ENCODE measurements around the gene KCNH5. TPM values are rescaled to one million over a fixed set of nuclear protein-coding genes. Genes with fewer than 3 reads are reported as not detected.

The KCNH5 gene
- total RNA-seq, 1 donor from 2014 or later: 2.4 TPM

GRCh38 chr14:62697461-62697860 lies 347.8 kb downstream of the KCNH5 start:
- Histone ChIP-seq H3K9ac (ENCODE audit: low read length) (no peak overlapping the region), H3K79me2 (ENCODE audit: insufficient read depth, low read length) (no peaks in the 10 kb centered on the region), H3K4me1 (ENCODE audit: insufficient read depth, low read length) (peaks cover 13% of the 10 kb centered on the region), H4K20me1 (ENCODE audit: insufficient read depth, low read length) (no peaks in the 10 kb centered on the region), H3K4me3 (ENCODE audit: insufficient read depth, low read depth, low read length) (no peak overlapping the region), H2AFZ (ENCODE audit: low read depth, low read length) (no peak overlapping the region), H3K36me3 (ENCODE audit: insufficient read depth, low read length) (no peaks in the 10 kb centered on the region), H3K27ac (ENCODE audit: low read depth, low read length) (no peak overlapping the region), H3K4me2 (ENCODE audit: low read length) (no peak overlapping the region), H3K27me3 (ENCODE audit: insufficient read depth, low read length) (no peaks in the 10 kb centered on the region), H3K9me3 (ENCODE audit: insufficient read depth, low read depth, low read length) (no peaks in the 10 kb centered on the region)
- peaks cover 25% of the 10 kb centered on the region for H3K4me1 Mint-ChIP-seq (ENCODE audit: low read depth, unreplicated experiment)
- no peaks in the 10 kb centered on the region for H3K27me3 Mint-ChIP-seq (ENCODE audit: low read depth, unreplicated experiment)
- no peaks in the 10 kb centered on the region for H3K36me3 Mint-ChIP-seq (ENCODE audit: low read depth, unreplicated experiment)
- no peaks in the 10 kb centered on the region for H3K9me3 Mint-ChIP-seq (ENCODE audit: unreplicated experiment)
- DNase-seq (ENCODE audit: low read depth) (no peak), FAIRE-seq (no peak)
- H3K27ac Mint-ChIP-seq (ENCODE audit: unreplicated experiment): no peak overlapping the region
- TF ChIP-seq EZH2 (IDR thresholded peaks at IDR 0.05; ENCODE audit: insufficient read depth, low read length): no peak
- TF ChIP-seq, protein P1, sequence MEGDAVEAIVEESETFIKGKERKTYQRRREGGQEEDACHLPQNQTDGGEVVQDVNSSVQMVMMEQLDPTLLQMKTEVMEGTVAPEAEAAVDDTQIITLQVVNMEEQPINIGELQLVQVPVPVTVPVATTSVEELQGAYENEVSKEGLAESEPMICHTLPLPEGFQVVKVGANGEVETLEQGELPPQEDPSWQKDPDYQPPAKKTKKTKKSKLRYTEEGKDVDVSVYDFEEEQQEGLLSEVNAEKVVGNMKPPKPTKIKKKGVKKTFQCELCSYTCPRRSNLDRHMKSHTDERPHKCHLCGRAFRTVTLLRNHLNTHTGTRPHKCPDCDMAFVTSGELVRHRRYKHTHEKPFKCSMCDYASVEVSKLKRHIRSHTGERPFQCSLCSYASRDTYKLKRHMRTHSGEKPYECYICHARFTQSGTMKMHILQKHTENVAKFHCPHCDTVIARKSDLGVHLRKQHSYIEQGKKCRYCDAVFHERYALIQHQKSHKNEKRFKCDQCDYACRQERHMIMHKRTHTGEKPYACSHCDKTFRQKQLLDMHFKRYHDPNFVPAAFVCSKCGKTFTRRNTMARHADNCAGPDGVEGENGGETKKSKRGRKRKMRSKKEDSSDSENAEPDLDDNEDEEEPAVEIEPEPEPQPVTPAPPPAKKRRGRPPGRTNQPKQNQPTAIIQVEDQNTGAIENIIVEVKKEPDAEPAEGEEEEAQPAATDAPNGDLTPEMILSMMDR (IDR thresholded peaks at IDR 0.05; ENCODE audit: insufficient read depth, low read depth, low read length): no peak
- H3K4me3 Mint-ChIP-seq (ENCODE audit: unreplicated experiment): no peak overlapping the region

DNA sequence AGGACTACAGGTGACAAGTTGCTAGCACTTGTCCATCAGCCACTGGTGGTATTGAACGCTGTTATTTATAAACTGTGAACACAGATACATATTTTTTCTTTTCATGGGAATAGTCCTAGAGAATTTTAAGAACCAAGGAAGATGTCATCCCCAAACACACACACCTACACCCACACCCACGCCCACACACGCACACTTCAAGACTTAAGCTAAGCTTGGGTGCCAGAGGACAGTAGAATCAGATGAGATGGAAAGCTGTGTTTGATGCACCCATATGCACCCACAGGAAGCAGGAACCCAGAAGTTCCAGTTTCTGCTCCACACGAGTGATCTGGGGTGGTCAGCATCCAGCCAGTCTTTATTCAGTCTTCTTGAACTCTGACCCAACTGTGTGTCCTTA lies 348.3 kb downstream of the KCNH5 start:
- Mint-ChIP-seq H3K27me3 (ENCODE audit: low read depth, unreplicated experiment) (no peaks in the 10 kb centered on the region), H3K4me1 (ENCODE audit: low read depth, unreplicated experiment) (peaks cover 29% of the 10 kb centered on the region), H3K27ac (ENCODE audit: unreplicated experiment) (no peak overlapping the region), H3K9me3 (ENCODE audit: unreplicated experiment) (no peaks in the 10 kb centered on the region), H3K4me3 (ENCODE audit: unreplicated experiment) (no peak overlapping the region), H3K36me3 (ENCODE audit: low read depth, unreplicated experiment) (no peaks in the 10 kb centered on the region)
- Histone ChIP-seq H3K36me3 (ENCODE audit: insufficient read depth, low read length) (no peaks in the 10 kb centered on the region), H3K9ac (ENCODE audit: low read length) (no peak overlapping the region), H3K27ac (ENCODE audit: low read depth, low read length) (no peak overlapping the region), H3K9me3 (ENCODE audit: insufficient read depth, low read depth, low read length) (no peaks in the 10 kb centered on the region), H3K79me2 (ENCODE audit: insufficient read depth, low read length) (no peaks in the 10 kb centered on the region), H3K27me3 (ENCODE audit: insufficient read depth, low read length) (no peaks in the 10 kb centered on the region), H4K20me1 (ENCODE audit: insufficient read depth, low read length) (no peaks in the 10 kb centered on the region), H3K4me1 (ENCODE audit: insufficient read depth, low read length) (peaks cover 18% of the 10 kb centered on the region), H3K4me2 (ENCODE audit: low read length) (no peak overlapping the region), H3K4me3 (ENCODE audit: insufficient read depth, low read depth, low read length) (no peak overlapping the region), H2AFZ (ENCODE audit: low read depth, low read length) (no peak overlapping the region)
- DNase-seq (ENCODE audit: low read depth): no peak
- TF ChIP-seq, protein P1 (IDR thresholded peaks at IDR 0.05; ENCODE audit: insufficient read depth, low read depth, low read length): no peak
- no peak for TF ChIP-seq EZH2 (IDR thresholded peaks at IDR 0.05; ENCODE audit: insufficient read depth, low read length)
- no peak for FAIRE-seq

- no peak overlapping the region for H3K27ac ChIP-seq (ENCODE audit: low read depth, low read length)
- Mint-ChIP-seq H3K36me3 (ENCODE audit: low read depth, unreplicated experiment) (no peaks in the 10 kb centered on the region), H3K9me3 (ENCODE audit: unreplicated experiment) (no peaks in the 10 kb centered on the region), H3K27me3 (ENCODE audit: low read depth, unreplicated experiment) (no peaks in the 10 kb centered on the region), H3K4me3 (ENCODE audit: unreplicated experiment) (no peak overlapping the region), H3K4me1 (ENCODE audit: low read depth, unreplicated experiment) (peaks cover 31% of the 10 kb centered on the region), H3K27ac (ENCODE audit: unreplicated experiment) (no peak overlapping the region)
- TF ChIP-seq EZH2 (IDR thresholded peaks at IDR 0.05; ENCODE audit: insufficient read depth, low read length): no peak
- TF ChIP-seq, protein P1 (IDR thresholded peaks at IDR 0.05; ENCODE audit: insufficient read depth, low read depth, low read length): no peak
- H3K79me2 ChIP-seq (ENCODE audit: insufficient read depth, low read length): no peaks in the 10 kb centered on the region
- DNase-seq (ENCODE audit: low read depth): no peak
- H3K4me1 ChIP-seq (ENCODE audit: insufficient read depth, low read length): peaks cover 23% of the 10 kb centered on the region
- H3K36me3 ChIP-seq (ENCODE audit: insufficient read depth, low read length): no peaks in the 10 kb centered on the region
- FAIRE-seq: no peak
- H3K27me3 ChIP-seq (ENCODE audit: insufficient read depth, low read length): no peaks in the 10 kb centered on the region
- H3K4me3 ChIP-seq (ENCODE audit: insufficient read depth, low read depth, low read length): no peak overlapping the region
- H3K9me3 ChIP-seq (ENCODE audit: insufficient read depth, low read depth, low read length): no peaks in the 10 kb centered on the region
- no peak overlapping the region for H3K4me2 ChIP-seq (ENCODE audit: low read length)
- no peak overlapping the region for H3K9ac ChIP-seq (ENCODE audit: low read length)
- H2AFZ ChIP-seq (ENCODE audit: low read depth, low read length): peak overlapping the region; percentile 11
- no peaks in the 10 kb centered on the region for H4K20me1 ChIP-seq (ENCODE audit: insufficient read depth, low read length)
Measured at GRCh38 chr14:62696331-62696924, 348.8 kb downstream of the KCNH5 start.

Data from astrocyte (in vitro differentiated cells and primary cell).